Natural killer cell (primary cell): ENCODE results near the gene CRYBG1. TPM values are rescaled to one million over a fixed set of nuclear protein-coding genes. Genes with fewer than 3 reads are reported as not detected.
"Not testable (repeated sequence)": the region's sequence is repeated elsewhere in the genome, so short reads cannot be mapped to it uniquely, and the experiment has no call there.

ENCODE experiments used
- ATAC-seq, 3 donors: fragments of 150-1000 bp in 2 of 3; fragments of 200-7000 bp in 1 of 3; cut with Tn5 transposase; 1 replicate in 1 of 3; 2 replicates in 2 of 3; pipeline ENCODE4 v1.10.0; 2021; ENCODE audit warnings: mild to moderate bottlenecking in 2 of 3, moderate library complexity in 2 of 3
- DNase-seq, 2 donors: peaks; one replicate each; pipeline versions ENCODE4 v3.0.0 to v3.0.0-alpha.2; 2013 to 2021; ENCODE audit warnings: mixed read lengths in 1 of 2
- H3K27ac ChIP-seq: one replicate; pipeline ENCODE4 v1.5.1; 2013; ENCODE audit warnings: mild to moderate bottlenecking, low read length
- H3K27me3 ChIP-seq: one replicate; pipeline ENCODE4 v1.6.1; 2013; ENCODE audit warnings: low read length; ENCODE audit not compliant: control insufficient read depth, insufficient read depth
- H3K36me3 ChIP-seq: one replicate; pipeline ENCODE4 v1.6.1; 2013; ENCODE audit warnings: low read length; ENCODE audit not compliant: control insufficient read depth, insufficient read depth
- H3K4me1 ChIP-seq: one replicate; pipeline ENCODE4 v1.6.1; 2013; ENCODE audit warnings: low read length; ENCODE audit not compliant: control insufficient read depth, insufficient read depth
- H3K4me3 ChIP-seq: one replicate; pipeline ENCODE4 v1.5.1; 2013; ENCODE audit warnings: low read length
- H3K9me3 ChIP-seq: one replicate; pipeline ENCODE4 v1.6.1; 2013; ENCODE audit warnings: low read length; ENCODE audit not compliant: control insufficient read depth, insufficient read depth
- H3K27ac Mint-ChIP-seq, 2 donors: one replicate each; pipeline ENCODE4 v1.8.0; 2022; ENCODE audit warnings: mild to moderate bottlenecking in 2 of 2, mixed read lengths in 2 of 2, moderate library complexity in 1 of 2
- H3K27me3 Mint-ChIP-seq, 2 donors: one replicate each; pipeline ENCODE4 v1.8.0; 2022; ENCODE audit warnings: low read depth in 2 of 2, mixed read lengths in 2 of 2
- H3K36me3 Mint-ChIP-seq: one replicate; pipeline ENCODE4 v1.8.0; 2022; ENCODE audit warnings: mixed read lengths
- H3K4me1 Mint-ChIP-seq, 2 donors: one replicate each; pipeline ENCODE4 v1.8.0; 2022; ENCODE audit warnings: mixed read lengths in 2 of 2
- H3K4me3 Mint-ChIP-seq: one replicate; pipeline ENCODE4 v1.8.0; 2022; ENCODE audit warnings: mild to moderate bottlenecking, moderate library complexity, mixed read lengths
- H3K9me3 Mint-ChIP-seq, 2 donors: one replicate each; pipeline ENCODE4 v1.8.0; 2022; ENCODE audit warnings: mixed read lengths in 2 of 2
- WGBS: methylation state at CpG from one replicate; pipeline ENCODE4 v1.1.7; 2013; ENCODE audit warnings: missing lambda C conversion rate; ENCODE audit not compliant: insufficient coverage; 5-methylcytosine and 5-hydroxymethylcytosine counted together
- intact Hi-C: fragments of 100-400 bp; cut with micrococcal nuclease; formaldehyde crosslinking; loops from one replicate; pipeline ENCODE4 v1.14.2; 2022
- total RNA-seq, 4 donors: library from RNA; stranded (reverse); fragments of 120-200 nt in 1 of 4; gene quantifications; one replicate each; pipeline versions ENCODE4 v1.2.3 to v1.2.4, GENCODE V29; 2013 to 2022
- TF ChIP-seq, protein P1 (sequence below): fragments of 200-600 bp; IDR thresholded peaks from one replicate; pipeline ENCODE4 v1.8.0; 2022; ENCODE audit warnings: antibody characterized with exemption

CRYBG1 gene
- total RNA-seq, 3 donors from 2014 or later (not counting 1 experiment from before 2014, with no cell fraction given) = 16.3 to 21.8 (median 17.5) TPM

DNA sequence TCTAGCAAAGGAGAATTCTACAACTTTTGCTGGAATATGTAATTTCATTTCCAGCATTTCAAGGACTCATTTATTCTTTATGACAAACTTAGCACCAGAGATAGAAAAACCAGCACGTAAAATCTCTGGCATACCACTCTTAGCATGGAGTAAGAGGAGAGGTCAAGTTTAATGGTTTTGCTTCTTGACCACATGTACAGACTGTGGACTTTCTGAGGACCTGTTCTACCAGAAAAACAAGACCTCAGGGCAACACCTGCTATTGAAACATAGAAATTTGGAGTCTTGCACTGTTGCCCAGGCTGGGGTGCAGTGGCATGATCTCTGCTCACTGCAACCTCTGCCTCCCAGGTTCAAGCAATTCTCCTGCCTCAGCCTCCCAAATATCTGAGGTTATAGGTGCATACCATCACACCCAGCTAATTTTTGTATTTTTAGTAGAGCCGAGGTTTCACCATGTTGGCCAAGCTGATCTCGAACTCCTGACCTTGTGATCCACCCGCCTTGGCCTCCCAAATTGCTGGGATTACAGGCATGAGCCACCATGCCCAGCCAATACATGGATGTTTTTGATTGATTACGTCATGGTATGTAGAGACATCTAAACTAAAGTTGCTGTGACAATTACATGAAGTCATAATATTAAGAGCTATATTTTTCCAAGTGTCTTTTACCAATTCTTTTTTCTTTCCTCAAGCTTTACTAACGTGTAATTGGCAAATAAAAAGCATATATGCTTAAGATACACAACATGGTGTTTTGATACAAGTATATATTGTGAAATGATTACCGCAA lies 36.1 kb downstream of the CRYBG1 start:
- no peak overlapping the region for H3K4me3 ChIP-seq

DNA sequence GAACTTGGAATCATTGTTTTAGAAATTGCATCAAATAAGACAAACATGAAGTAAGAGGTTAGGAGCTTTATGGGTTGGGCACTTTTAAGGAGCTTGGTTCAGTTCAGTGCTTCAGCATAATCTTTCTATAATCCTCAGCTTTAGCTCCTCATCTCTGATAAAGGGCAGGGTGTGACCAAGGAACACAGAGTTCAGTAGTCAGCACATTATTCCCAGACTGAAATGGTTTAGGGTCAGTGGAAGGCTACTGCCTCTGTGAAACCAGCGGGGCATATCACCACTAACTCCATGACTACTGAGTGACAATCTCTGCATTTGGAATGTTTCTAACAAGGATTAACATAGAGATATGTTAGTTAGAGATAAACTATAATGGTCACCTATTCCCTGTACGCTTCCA lies 36.9 kb downstream of the CRYBG1 start:
- intact Hi-C loops = no loop called here
- no peaks in the 10 kb centered on the region for H3K9me3 Mint-ChIP-seq
- Histone ChIP-seq H3K36me3 (no peaks in the 10 kb centered on the region), H3K4me3 (no peak overlapping the region), H3K27ac (no peak overlapping the region), H3K4me1 (no peaks in the 10 kb centered on the region), H3K9me3 (no peaks in the 10 kb centered on the region), H3K27me3 (no peaks in the 10 kb centered on the region)
- H3K27ac Mint-ChIP-seq = no peak overlapping the region
- ATAC-seq (no peak), DNase-seq (no peak)
- H3K36me3 Mint-ChIP-seq = no peaks in the 10 kb centered on the region
- H3K4me1 Mint-ChIP-seq = no peaks in the 10 kb centered on the region
- H3K4me3 Mint-ChIP-seq = no peak overlapping the region
- TF ChIP-seq, protein P1, sequence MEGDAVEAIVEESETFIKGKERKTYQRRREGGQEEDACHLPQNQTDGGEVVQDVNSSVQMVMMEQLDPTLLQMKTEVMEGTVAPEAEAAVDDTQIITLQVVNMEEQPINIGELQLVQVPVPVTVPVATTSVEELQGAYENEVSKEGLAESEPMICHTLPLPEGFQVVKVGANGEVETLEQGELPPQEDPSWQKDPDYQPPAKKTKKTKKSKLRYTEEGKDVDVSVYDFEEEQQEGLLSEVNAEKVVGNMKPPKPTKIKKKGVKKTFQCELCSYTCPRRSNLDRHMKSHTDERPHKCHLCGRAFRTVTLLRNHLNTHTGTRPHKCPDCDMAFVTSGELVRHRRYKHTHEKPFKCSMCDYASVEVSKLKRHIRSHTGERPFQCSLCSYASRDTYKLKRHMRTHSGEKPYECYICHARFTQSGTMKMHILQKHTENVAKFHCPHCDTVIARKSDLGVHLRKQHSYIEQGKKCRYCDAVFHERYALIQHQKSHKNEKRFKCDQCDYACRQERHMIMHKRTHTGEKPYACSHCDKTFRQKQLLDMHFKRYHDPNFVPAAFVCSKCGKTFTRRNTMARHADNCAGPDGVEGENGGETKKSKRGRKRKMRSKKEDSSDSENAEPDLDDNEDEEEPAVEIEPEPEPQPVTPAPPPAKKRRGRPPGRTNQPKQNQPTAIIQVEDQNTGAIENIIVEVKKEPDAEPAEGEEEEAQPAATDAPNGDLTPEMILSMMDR = no peak
- peaks cover 14 to 39% of the 10 kb centered on the region in 2 donors for H3K27me3 Mint-ChIP-seq
- 100% methylated on average over 1 of the region's 2 CpGs for WGBS

More for the DNA sequence above, 36.1 kb downstream of the CRYBG1 start:
- H3K27me3 Mint-ChIP-seq = peaks cover 18 to 46% of the 10 kb centered on the region in 2 donors
- Histone ChIP-seq H3K36me3 (no peaks in the 10 kb centered on the region), H3K27ac (no peak overlapping the region), H3K4me1 (no peaks in the 10 kb centered on the region), H3K27me3 (no peaks in the 10 kb centered on the region), H3K9me3 (no peaks in the 10 kb centered on the region)
- TF ChIP-seq, protein P1 = no peak
- no peaks in the 10 kb centered on the region for H3K36me3 Mint-ChIP-seq
- no peak for DNase-seq
- no peak for ATAC-seq
- H3K9me3 Mint-ChIP-seq = no peaks in the 10 kb centered on the region
- 88% methylated on average over 4 of the region's 7 CpGs for WGBS
- no peak overlapping the region for H3K27ac Mint-ChIP-seq
- H3K4me1 Mint-ChIP-seq = no peaks in the 10 kb centered on the region
- H3K4me3 Mint-ChIP-seq = no peak overlapping the region
- intact Hi-C loops = no loop called here

DNA sequence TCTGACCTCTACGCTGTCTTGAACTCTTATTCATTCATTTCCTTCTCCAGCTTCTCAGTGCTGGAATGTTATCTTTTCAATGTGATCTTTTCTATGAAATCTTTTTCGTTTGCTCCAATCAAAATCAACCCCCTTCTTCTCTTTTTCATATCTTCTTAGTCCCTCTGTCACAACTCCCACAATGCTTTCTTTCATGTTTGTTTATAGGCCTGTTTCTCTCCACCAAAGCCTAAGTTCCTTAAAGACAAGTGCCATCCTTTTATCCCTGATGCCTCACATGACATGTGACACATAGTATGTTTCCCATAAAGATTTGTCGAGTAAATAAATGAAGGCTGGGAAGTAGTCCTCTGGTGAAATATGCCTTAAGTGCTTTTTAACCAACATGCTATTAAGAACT lies 38.1 kb downstream of the CRYBG1 start:
- no peak overlapping the region for H3K4me3 Mint-ChIP-seq
- H3K36me3 Mint-ChIP-seq = no peaks in the 10 kb centered on the region
- no peaks in the 10 kb centered on the region for H3K4me1 Mint-ChIP-seq
- Histone ChIP-seq H3K36me3 (no peaks in the 10 kb centered on the region), H3K27me3 (no peaks in the 10 kb centered on the region), H3K9me3 (no peaks in the 10 kb centered on the region), H3K27ac (no peak overlapping the region), H3K4me1 (no peaks in the 10 kb centered on the region), H3K4me3 (no peak overlapping the region)
- DNase-seq (no peak), ATAC-seq (no peak)
- H3K9me3 Mint-ChIP-seq = no peaks in the 10 kb centered on the region
- WGBS = 60% methylated on average over 2 of the region's 3 CpGs
- H3K27ac Mint-ChIP-seq = no peak overlapping the region
- TF ChIP-seq, protein P1 = no peak
- H3K27me3 Mint-ChIP-seq = peaks cover 12 to 33% of the 10 kb centered on the region in 2 donors
- intact Hi-C loops = no loop called here

DNA sequence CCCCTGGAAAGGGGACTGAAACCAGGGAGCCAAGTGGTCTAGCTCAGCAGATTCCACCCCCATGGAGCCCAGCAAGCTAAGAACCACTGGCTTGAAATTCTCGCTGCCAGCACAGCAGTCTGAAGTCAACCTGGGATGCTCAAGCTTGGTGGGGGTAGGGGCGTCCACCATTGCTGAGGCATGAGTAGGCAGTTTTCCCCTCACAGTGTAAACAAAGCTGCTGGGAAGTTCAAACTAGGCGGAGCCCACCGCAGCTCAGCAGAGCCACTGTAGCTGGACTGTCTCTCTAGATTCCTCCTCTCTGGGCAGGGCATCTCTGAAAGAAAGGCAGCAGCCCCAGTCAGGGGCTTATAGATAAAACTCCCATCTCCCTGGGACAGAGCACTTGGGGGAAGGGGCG lies 44.5 kb downstream of the CRYBG1 start:
- H3K4me1 Mint-ChIP-seq, H3K27ac Mint-ChIP-seq, H3K4me3 ChIP-seq, H3K9me3 Mint-ChIP-seq, H3K36me3 ChIP-seq, intact Hi-C loops, DNase-seq, H3K27ac ChIP-seq, H3K9me3 ChIP-seq, H3K4me3 Mint-ChIP-seq, H3K4me1 ChIP-seq, ATAC-seq, H3K27me3 ChIP-seq: not testable (repeated sequence)
- Mint-ChIP-seq H3K36me3 (peaks cover 13% of the 10 kb centered on the region), H3K27me3 (peaks cover 29 to 45% of the 10 kb centered on the region in 2 donors)
- WGBS = 84% methylated on average over 5 of the region's 5 CpGs
